OCI-LY7 (cell line): ENCODE measurements around the gene GABRG3. TPM values are rescaled to one million over a fixed set of nuclear protein-coding genes. Genes with fewer than 3 reads are reported as not detected.

Experiments
- BruUV-seq: library from RNA; stranded (reverse); fragments of 400-500 nt; replicated peaks from 2 replicates; lab custom pipeline; 2021; lab: Mats Ljungman, UMichigan
- CTCF ChIA-PET: fragments of 300-600 bp; sonication (Branson Sonifier 250); formaldehyde crosslinking; loops from one replicate; lab custom pipeline; 2022; ENCODE audit warnings: antibody characterized with exemption; ENCODE audit not compliant: unreplicated experiment; lab: Charles Lee
- POLR2A ChIA-PET: fragments of 300-600 bp; sonication (Branson Sonifier 250); formaldehyde crosslinking; loops from one replicate; lab custom pipeline; 2022; ENCODE audit warnings: antibody characterized with exemption; lab: Charles Lee
- DNase-seq: peaks from one replicate; pipeline ENCODE4 v3.0.0-alpha.2; 2015; ENCODE audit warnings: low spot score
- H2AFZ ChIP-seq: fragments of 200-600 bp; sonication (generic), shearing (Covaris generic); 2 replicates; pipeline ENCODE4 v1.6.1; 2014; ENCODE audit warnings: mild to moderate bottlenecking, antibody characterized with exemption, low read length, moderate library complexity
- H3K27ac ChIP-seq: fragments of 200-600 bp; sonication (generic); 2 replicates; pipeline ENCODE4 v1.5.1; 2014; ENCODE audit warnings: mixed run types, low read depth, mild to moderate bottlenecking, moderate library complexity, low read length, inconsistent platforms; ENCODE audit not compliant: poor library complexity, severe bottlenecking
- H3K36me3 ChIP-seq: fragments of 200-600 bp; sonication (generic); 2 replicates; pipeline ENCODE4 v1.6.1; 2014; ENCODE audit warnings: mild to moderate bottlenecking, antibody characterized with exemption, low read length, moderate library complexity, mixed read lengths; ENCODE audit not compliant: insufficient read depth
- H3K4me1 ChIP-seq: fragments of 200-600 bp; sonication (generic); 2 replicates; pipeline ENCODE4 v1.5.1; 2014; ENCODE audit warnings: mild to moderate bottlenecking, low read length; ENCODE audit not compliant: insufficient read depth, poor library complexity, severe bottlenecking
- H3K4me2 ChIP-seq: fragments of 200-600 bp; sonication (generic); 2 replicates; pipeline ENCODE4 v1.6.1; 2014; ENCODE audit warnings: mild to moderate bottlenecking, low read length
- H3K4me3 ChIP-seq: fragments of 200-600 bp; sonication (generic); 2 replicates; pipeline ENCODE4 v1.5.1; 2014; ENCODE audit warnings: mild to moderate bottlenecking, low read depth, low read length; ENCODE audit not compliant: poor library complexity, severe bottlenecking
- H3K79me2 ChIP-seq: fragments of 200-600 bp; sonication (generic); 2 replicates; pipeline ENCODE4 v1.6.1; 2016; ENCODE audit warnings: low read depth, mild to moderate bottlenecking, low read length, moderate library complexity, mixed read lengths; ENCODE audit not compliant: insufficient read depth
- H3K9me2 ChIP-seq: fragments of 200-600 bp; sonication (generic); 2 replicates; pipeline ENCODE4 v1.6.1; 2016; ENCODE audit warnings: mild to moderate bottlenecking, low read length, mixed read lengths; ENCODE audit not compliant: insufficient read depth
- H3K9me3 ChIP-seq: fragments of 200-600 bp; sonication (generic); 2 replicates; pipeline ENCODE4 v1.6.1; 2014; ENCODE audit warnings: mild to moderate bottlenecking, mixed run types, low read length, mixed read lengths
- H4K20me1 ChIP-seq: fragments of 200-600 bp; sonication (generic); 2 replicates; pipeline ENCODE4 v1.6.1; 2014; ENCODE audit warnings: mild to moderate bottlenecking, antibody characterized with exemption, low read length, moderate library complexity, mixed read lengths; ENCODE audit not compliant: insufficient read depth
- CTCF ChIP-seq: fragments of 200-600 bp; sonication (generic); conservative IDR thresholded peaks from 2 replicates; pipeline ENCODE4 v1.5.1; 2014; ENCODE audit warnings: mild to moderate bottlenecking, antibody characterized with exemption, low read length, moderate library complexity, mixed read lengths
- EZH2phosphoT487 ChIP-seq: fragments of 200-600 bp; sonication (generic); IDR thresholded peaks from 2 replicates; pipeline ENCODE4 v1.6.1; 2018; ENCODE audit warnings: low read depth, borderline replicate concordance, mild to moderate bottlenecking, mixed run types, antibody characterized with exemption, low read length, moderate library complexity, mixed read lengths
- intact Hi-C: fragments of 100-400 bp; cut with micrococcal nuclease; formaldehyde crosslinking; loops from one replicate; pipeline ENCODE4 v1.10.0; 2022; ENCODE audit not compliant: unreplicated experiment
- total RNA-seq, 2 experiments: library from RNA; depleted of rRNA in 1 of 2; stranded (reverse); fragments of >200 nt in 1 of 2; shearing (Covaris generic) in 1 of 2; gene quantifications; 2 replicates each; pipeline ENCODE4 v1.2.3, GENCODE V29; 2014 to 2022

GABRG3 gene
- total RNA-seq, 2 experiments from 2014 or later, result not detected

DNA sequence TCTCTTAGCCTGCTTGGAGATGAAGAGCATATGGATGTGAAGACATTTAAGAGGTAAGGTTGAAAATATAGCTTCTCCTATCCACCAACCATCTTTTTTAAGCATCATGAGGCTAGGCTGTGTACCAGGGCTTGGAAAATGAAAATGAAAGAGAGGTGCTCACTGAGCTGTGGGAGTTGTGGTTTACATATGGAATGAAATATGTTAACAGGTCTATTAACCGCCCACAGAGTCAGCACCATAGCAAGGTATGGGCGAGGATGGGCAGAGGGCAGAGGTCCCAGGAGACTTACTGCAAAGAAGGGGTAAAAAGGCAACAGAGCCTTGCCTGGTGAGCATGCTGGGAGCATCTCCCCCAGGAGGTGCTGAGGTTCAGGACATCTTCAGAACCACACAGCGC lies 273.1 kb downstream of the GABRG3 start:
- H3K4me1 ChIP-seq, result no peaks in the 10 kb centered on the region
- TF ChIP-seq CTCF (no peak), EZH2phosphoT487 (no peak)
- intact Hi-C loops, result no loop called here
- no peaks in the 10 kb centered on the region for H3K79me2 ChIP-seq
- CTCF ChIA-PET, result no interaction called here
- no peaks in the 10 kb centered on the region for H3K9me2 ChIP-seq
- H3K4me3 ChIP-seq, result no peak overlapping the region
- BruUV-seq, result no TSS peak
- no peak overlapping the region for H3K4me2 ChIP-seq
- H2AFZ ChIP-seq, result no peak overlapping the region
- no peaks in the 10 kb centered on the region for H4K20me1 ChIP-seq
- no peak overlapping the region for H3K27ac ChIP-seq
- no peaks in the 10 kb centered on the region for H3K36me3 ChIP-seq
- H3K9me3 ChIP-seq, result no peaks in the 10 kb centered on the region
- POLR2A ChIA-PET, result no interaction called here
- no peak for DNase-seq

- TF ChIP-seq EZH2phosphoT487 (no peak), CTCF (no peak)
- no peaks in the 10 kb centered on the region for H3K36me3 ChIP-seq
- no peak for DNase-seq
- H3K27ac ChIP-seq, result no peak overlapping the region
- no TSS peak for BruUV-seq
- no peaks in the 10 kb centered on the region for H3K9me2 ChIP-seq
- H3K4me2 ChIP-seq, result no peak overlapping the region
- H4K20me1 ChIP-seq, result no peaks in the 10 kb centered on the region
- no peak overlapping the region for H3K4me3 ChIP-seq
- no peaks in the 10 kb centered on the region for H3K79me2 ChIP-seq
- CTCF ChIA-PET, result no interaction called here
- POLR2A ChIA-PET, result no interaction called here
- H3K9me3 ChIP-seq, result no peaks in the 10 kb centered on the region
- intact Hi-C loops, result no loop called here
- no peaks in the 10 kb centered on the region for H3K4me1 ChIP-seq
- H2AFZ ChIP-seq, result no peak overlapping the region
Observed at GRCh38 chr15:27248251-27248650, 277.3 kb downstream of the GABRG3 start.

- Histone ChIP-seq H2AFZ (no peak overlapping the region), H3K4me1 (no peaks in the 10 kb centered on the region), H4K20me1 (no peaks in the 10 kb centered on the region), H3K36me3 (no peaks in the 10 kb centered on the region), H3K9me2 (no peaks in the 10 kb centered on the region), H3K9me3 (no peaks in the 10 kb centered on the region), H3K4me2 (no peak overlapping the region), H3K4me3 (no peak overlapping the region), H3K79me2 (no peaks in the 10 kb centered on the region), H3K27ac (no peak overlapping the region)
- BruUV-seq, result no TSS peak
- ChIA-PET CTCF (no interaction called here), POLR2A (no interaction called here)
- TF ChIP-seq EZH2phosphoT487 (no peak), CTCF (no peak)
- intact Hi-C loops, result no loop called here
- no peak for DNase-seq
Observed at GRCh38 chr15:27249046-27249759, 278.2 kb downstream of the GABRG3 start.
